Esophagus (tissue), 2 donors: ENCODE results near the gene ISG15. TPM values are rescaled to one million over a fixed set of nuclear protein-coding genes. Genes with fewer than 3 reads are reported as not detected.
A peak's percentile ranks its signal among the peaks of the same experiment; 100 is the strongest.

Experiments used
- H3K27ac ChIP-seq, 2 donors: one replicate each; pipeline ENCODE4 v1.5.1; 2013; ENCODE audit warnings: low read depth in 2 of 2, mild to moderate bottlenecking in 2 of 2, inconsistent platforms in 1 of 2, low read length in 1 of 2, moderate library complexity in 1 of 2
- H3K27me3 ChIP-seq, 2 donors: one replicate each; pipeline ENCODE4 v1.6.1; 2013; ENCODE audit warnings: low read length in 2 of 2, control low read depth in 1 of 2, mild to moderate bottlenecking in 1 of 2; ENCODE audit not compliant: insufficient read depth in 2 of 2, control insufficient read depth in 1 of 2
- H3K36me3 ChIP-seq, 2 donors: one replicate each; pipeline ENCODE4 v1.6.1; 2013; ENCODE audit warnings: low read length in 1 of 2; ENCODE audit not compliant: control insufficient read depth in 2 of 2, insufficient read depth in 2 of 2
- H3K4me1 ChIP-seq, 2 donors: one replicate each; pipeline ENCODE4 v1.6.1; 2013; ENCODE audit warnings: low read length in 1 of 2; ENCODE audit not compliant: control insufficient read depth in 2 of 2, insufficient read depth in 2 of 2
- H3K4me3 ChIP-seq, 2 donors: one replicate each; pipeline ENCODE4 v1.5.1; 2013; ENCODE audit warnings: low read length in 2 of 2, mild to moderate bottlenecking in 2 of 2, low read depth in 1 of 2, moderate library complexity in 1 of 2
- H3K9me3 ChIP-seq, 2 donors: one replicate each; pipeline ENCODE4 v1.6.1; 2013; ENCODE audit warnings: mild to moderate bottlenecking in 2 of 2, low read depth in 1 of 2, low read length in 1 of 2, moderate library complexity in 1 of 2; ENCODE audit not compliant: control insufficient read depth in 2 of 2, insufficient read depth in 1 of 2
- WGBS, 2 donors: extraction: QIAGEN DNeasy Blood & Tissue Kit; methylation state at CpG; one replicate each; pipeline ENCODE4 v1.1.7; 2013; 5-methylcytosine and 5-hydroxymethylcytosine counted together
- polyA plus RNA-seq, 2 donors: library from polyadenylated mRNA; stranded (reverse); fragments of 200-250 nt; gene quantifications; one replicate each; pipeline ENCODE4 v1.2.3, GENCODE V29; 2013
- donor health status: healthy with polysubstance abuse.
- donor health status: Bipolar disorder and iron deficiency.

ISG15 gene
- polyA plus RNA-seq, 2 donors = 17.8 to 40.7 TPM

- WGBS, 2 donors = 79 to 82% methylated on average over 15 of the region's 15 CpGs
- Histone ChIP-seq H3K36me3 (peaks cover 0 to 17% of the 10 kb centered on the region in 2 donors), H3K27me3 (no peaks in the 10 kb centered on the region), H3K27ac (no peak overlapping the region), H3K9me3 (no peaks in the 10 kb centered on the region), H3K4me3 (no peak overlapping the region), H3K4me1 (peaks cover 0 to 30% of the 10 kb centered on the region in 2 donors)
These were observed 43.9 kb upstream of the ISG15 start for GRCh38 chr1:969260-969855.

- Histone ChIP-seq H3K27ac (peak overlapping the region; percentile 65 to 66), H3K27me3 (no peaks in the 10 kb centered on the region), H3K4me1 (peaks cover 0 to 32% of the 10 kb centered on the region in 2 donors), H3K4me3 (peak overlapping the region in 1 of 2 donors; percentile 23), H3K36me3 (peaks cover 0 to 14% of the 10 kb centered on the region in 2 donors), H3K9me3 (no peaks in the 10 kb centered on the region)
- 21% methylated on average over 32 to 33 of the region's 33 CpGs for WGBS, 2 donors
These were observed 42.9 kb upstream of the ISG15 start for GRCh38 chr1:970242-970972.

- H3K36me3 ChIP-seq = peaks cover 0 to 14% of the 10 kb centered on the region in 2 donors
- no peaks in the 10 kb centered on the region for H3K9me3 ChIP-seq
- H3K4me1 ChIP-seq = peaks cover 0 to 36% of the 10 kb centered on the region in 2 donors
- H3K27me3 ChIP-seq = no peaks in the 10 kb centered on the region
- 27 to 28% methylated on average over 41 to 42 of the region's 42 CpGs for WGBS, 2 donors
- H3K4me3 ChIP-seq = no peak overlapping the region
- H3K27ac ChIP-seq = peak overlapping the region; percentile 65 to 66
These were observed 42.1 kb upstream of the ISG15 start for GRCh38 chr1:970973-971730.

- H3K4me1 ChIP-seq = peaks cover 0 to 38% of the 10 kb centered on the region in 2 donors
- H3K27ac ChIP-seq = peak overlapping the region; percentile 37 to 41
- H3K27me3 ChIP-seq = no peaks in the 10 kb centered on the region
- peaks cover 0 to 14% of the 10 kb centered on the region in 2 donors for H3K36me3 ChIP-seq
- 80 to 84% methylated on average over 34 of the region's 34 CpGs for WGBS, 2 donors
- no peaks in the 10 kb centered on the region for H3K9me3 ChIP-seq
- H3K4me3 ChIP-seq = no peak overlapping the region
These were observed 41.4 kb upstream of the ISG15 start for GRCh38 chr1:971751-972506.

- peaks cover 0 to 31% of the 10 kb centered on the region in 2 donors for H3K4me1 ChIP-seq
- H3K4me3 ChIP-seq = no peak overlapping the region
- no peaks in the 10 kb centered on the region for H3K9me3 ChIP-seq
- H3K36me3 ChIP-seq = peaks cover 0 to 14% of the 10 kb centered on the region in 2 donors
- H3K27ac ChIP-seq = peak overlapping the region in 1 of 2 donors; percentile 13
- whole genome bisulfite sequencing, 2 donors = 78 to 83% methylated on average over 25 to 28 of the region's 28 CpGs
- no peaks in the 10 kb centered on the region for H3K27me3 ChIP-seq
These were observed 40.4 kb upstream of the ISG15 start for GRCh38 chr1:972726-973458.

GRCh38 chr1:973459-974292 is 39.6 kb upstream of the ISG15 start:
- 79 to 82% methylated on average over 27 to 28 of the region's 28 CpGs for WGBS, 2 donors
- Histone ChIP-seq H3K4me1 (peaks cover 0 to 28% of the 10 kb centered on the region in 2 donors), H3K27me3 (no peaks in the 10 kb centered on the region)

GRCh38 chr1:974293-974640 is 39.0 kb upstream of the ISG15 start:
- 85 to 91% methylated on average over 11 of the region's 11 CpGs for WGBS, 2 donors

More at GRCh38 chr1:973459-974292, 39.6 kb upstream of the ISG15 start:
- peaks cover 0 to 14% of the 10 kb centered on the region in 2 donors for H3K36me3 ChIP-seq
- H3K9me3 ChIP-seq = no peaks in the 10 kb centered on the region
- no peak overlapping the region for H3K4me3 ChIP-seq
- H3K27ac ChIP-seq = no peak overlapping the region

GRCh38 chr1:974687-975328 is 38.5 kb upstream of the ISG15 start:
- WGBS, 2 donors = 65 to 76% methylated on average over 17 of the region's 17 CpGs
- Histone ChIP-seq H3K4me1 (peaks cover 0 to 25% of the 10 kb centered on the region in 2 donors), H3K27me3 (no peaks in the 10 kb centered on the region), H3K27ac (peak overlapping the region; percentile 17 to 93), H3K9me3 (no peaks in the 10 kb centered on the region), H3K36me3 (peaks cover 0 to 14% of the 10 kb centered on the region in 2 donors), H3K4me3 (no peak overlapping the region)

More at GRCh38 chr1:974293-974640, 39.0 kb upstream of the ISG15 start:
- no peak overlapping the region for H3K4me3 ChIP-seq
- H3K9me3 ChIP-seq = no peaks in the 10 kb centered on the region
- peaks cover 0 to 26% of the 10 kb centered on the region in 2 donors for H3K4me1 ChIP-seq
- peaks cover 0 to 14% of the 10 kb centered on the region in 2 donors for H3K36me3 ChIP-seq
- no peak overlapping the region for H3K27ac ChIP-seq
- H3K27me3 ChIP-seq = no peaks in the 10 kb centered on the region
